ENCODE results near the gene ABAT.
"Not testable (repeated sequence)": the region's sequence is repeated elsewhere in the genome, so short reads cannot be mapped to it uniquely, and the experiment has no call there.

The ABAT gene

GRCh38 chr16:8697965-8698364 lies 23.5 kb downstream of the ABAT start:
- Histone ChIP-seq H3K27me3 (ENCODE audit: control insufficient read depth, insufficient read depth, low read length, poor library complexity, severe bottlenecking) (no peaks in the 10 kb centered on the region), H3K4me1 (ENCODE audit: control insufficient read depth, insufficient read depth, low read length) (no peaks in the 10 kb centered on the region), H3K36me3 (ENCODE audit: control insufficient read depth, insufficient read depth, low read length) (no peaks in the 10 kb centered on the region), H3K27ac (ENCODE audit: insufficient read depth, low read depth, low read length, poor library complexity, severe bottlenecking) (no peak overlapping the region), H3K9me3 (ENCODE audit: control insufficient read depth, low read length) (no peaks in the 10 kb centered on the region), H3K4me3 (ENCODE audit: insufficient read depth, low read depth, low read length) (no peak overlapping the region)
- 23 to 27% methylated on average over 3 of the region's 3 CpGs for WGBS, 2 experiments

DNA sequence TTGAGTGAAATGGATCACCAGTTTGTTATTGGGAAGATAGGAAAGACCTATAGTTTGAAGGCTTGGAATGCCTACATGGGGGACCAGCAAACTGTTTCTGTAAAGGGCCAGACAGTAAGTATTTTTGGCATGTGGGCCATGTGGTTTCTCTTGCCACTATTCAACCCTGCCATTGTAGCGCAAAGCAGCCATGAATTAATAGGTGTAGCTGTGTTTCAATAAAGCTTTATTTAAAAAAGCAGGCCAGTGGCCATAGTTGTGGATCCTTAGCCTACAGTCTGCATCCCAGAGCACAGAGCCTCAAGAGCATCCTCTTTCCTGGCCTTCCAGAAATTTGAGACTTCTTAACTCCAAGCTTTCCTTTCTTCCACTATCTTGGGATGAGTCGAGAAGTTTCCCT lies 29.3 kb downstream of the ABAT start:
- WGBS, 2 experiments, result 87 to 94% methylated on average over 2 of the region's 2 CpGs
- Histone ChIP-seq H3K36me3 (ENCODE audit: control insufficient read depth, insufficient read depth, low read length) (no peaks in the 10 kb centered on the region), H3K4me3 (ENCODE audit: insufficient read depth, low read depth, low read length) (no peak overlapping the region), H3K27ac (ENCODE audit: insufficient read depth, low read depth, low read length, poor library complexity, severe bottlenecking) (no peak overlapping the region), H3K27me3 (ENCODE audit: control insufficient read depth, insufficient read depth, low read length, poor library complexity, severe bottlenecking) (no peaks in the 10 kb centered on the region), H3K9me3 (ENCODE audit: control insufficient read depth, low read length) (no peaks in the 10 kb centered on the region), H3K4me1 (ENCODE audit: control insufficient read depth, insufficient read depth, low read length) (no peaks in the 10 kb centered on the region)

GRCh38 chr16:8704098-8704497 lies 29.7 kb downstream of the ABAT start:
- Histone ChIP-seq H3K27ac (ENCODE audit: insufficient read depth, low read depth, low read length, poor library complexity, severe bottlenecking) (no peak overlapping the region), H3K27me3 (ENCODE audit: control insufficient read depth, insufficient read depth, low read length, poor library complexity, severe bottlenecking) (no peaks in the 10 kb centered on the region), H3K36me3 (ENCODE audit: control insufficient read depth, insufficient read depth, low read length) (no peaks in the 10 kb centered on the region), H3K9me3 (ENCODE audit: control insufficient read depth, low read length) (no peaks in the 10 kb centered on the region), H3K4me3 (ENCODE audit: insufficient read depth, low read depth, low read length) (no peak overlapping the region), H3K4me1 (ENCODE audit: control insufficient read depth, insufficient read depth, low read length) (no peaks in the 10 kb centered on the region)
- WGBS, 2 experiments, result 93 to 94% methylated on average over 3 of the region's 3 CpGs

DNA sequence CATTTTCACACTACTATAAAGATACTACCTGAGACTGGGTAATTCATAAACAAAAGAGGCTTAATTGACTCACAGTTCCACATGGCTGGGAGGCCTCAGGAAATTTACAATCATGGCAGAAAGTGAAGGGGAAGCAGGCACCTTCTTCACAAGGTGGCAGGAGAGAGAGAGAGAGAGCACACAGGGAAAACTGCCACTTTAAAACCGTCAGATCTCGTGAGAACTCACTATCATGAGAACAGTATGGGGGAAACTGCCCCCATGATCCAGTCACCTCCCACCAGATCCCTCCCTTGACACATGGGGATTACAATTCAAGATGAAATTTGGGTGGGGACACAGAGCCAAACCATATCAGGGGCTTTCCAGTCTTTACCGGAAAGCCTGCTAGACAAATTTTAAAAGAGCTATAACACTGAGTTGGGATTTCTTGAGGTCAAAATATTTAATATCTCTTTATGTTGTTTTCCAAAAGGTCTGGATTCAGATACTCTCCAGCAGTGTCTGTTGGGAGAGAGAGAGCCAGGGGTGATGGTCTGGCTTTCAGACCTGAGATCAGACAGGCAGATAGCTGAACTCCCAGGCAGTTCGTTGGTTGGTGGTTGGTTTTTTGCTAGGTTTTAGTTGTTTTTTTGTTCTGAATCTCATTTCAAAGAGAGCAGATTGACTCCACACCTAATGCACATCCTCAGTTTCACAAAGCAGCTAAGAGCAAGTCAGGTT lies 30.8 kb downstream of the ABAT start:
- not testable (repeated sequence) for H3K27me3 ChIP-seq (ENCODE audit: control insufficient read depth, insufficient read depth, low read length, poor library complexity, severe bottlenecking); H3K9me3 ChIP-seq (ENCODE audit: control insufficient read depth, low read length); H3K36me3 ChIP-seq (ENCODE audit: control insufficient read depth, insufficient read depth, low read length); H3K4me1 ChIP-seq (ENCODE audit: control insufficient read depth, insufficient read depth, low read length); H3K27ac ChIP-seq (ENCODE audit: insufficient read depth, low read depth, low read length, poor library complexity, severe bottlenecking); H3K4me3 ChIP-seq (ENCODE audit: insufficient read depth, low read depth, low read length)
- WGBS, 2 experiments, result 51 to 53% methylated on average over 4 of the region's 4 CpGs

GRCh38 chr16:8708536-8708935 lies 34.1 kb downstream of the ABAT start:
- H3K27me3 ChIP-seq (ENCODE audit: control insufficient read depth, insufficient read depth, low read length, poor library complexity, severe bottlenecking), result no peaks in the 10 kb centered on the region
- 67 to 69% methylated on average over 4 of the region's 4 CpGs for WGBS, 2 experiments
- H3K9me3 ChIP-seq (ENCODE audit: control insufficient read depth, low read length), result no peaks in the 10 kb centered on the region
- no peak overlapping the region for H3K27ac ChIP-seq (ENCODE audit: insufficient read depth, low read depth, low read length, poor library complexity, severe bottlenecking)
- H3K4me1 ChIP-seq (ENCODE audit: control insufficient read depth, insufficient read depth, low read length), result peaks cover 9% of the 10 kb centered on the region
- no peak overlapping the region for H3K4me3 ChIP-seq (ENCODE audit: insufficient read depth, low read depth, low read length)
- no peaks in the 10 kb centered on the region for H3K36me3 ChIP-seq (ENCODE audit: control insufficient read depth, insufficient read depth, low read length)

- Histone ChIP-seq H3K4me3 (ENCODE audit: insufficient read depth, low read depth, low read length) (peak overlapping the region; percentile 2), H3K27ac (ENCODE audit: insufficient read depth, low read depth, low read length, poor library complexity, severe bottlenecking) (peak overlapping the region; percentile 84), H3K9me3 (ENCODE audit: control insufficient read depth, low read length) (no peaks in the 10 kb centered on the region), H3K27me3 (ENCODE audit: control insufficient read depth, insufficient read depth, low read length, poor library complexity, severe bottlenecking) (no peaks in the 10 kb centered on the region), H3K36me3 (ENCODE audit: control insufficient read depth, insufficient read depth, low read length) (no peaks in the 10 kb centered on the region), H3K4me1 (ENCODE audit: control insufficient read depth, insufficient read depth, low read length) (peaks cover 19% of the 10 kb centered on the region)
- WGBS, 2 experiments, result 23 to 27% methylated on average over 27 of the region's 27 CpGs
Measured at GRCh38 chr16:8712589-8713361, 38.4 kb downstream of the ABAT start.

DNA sequence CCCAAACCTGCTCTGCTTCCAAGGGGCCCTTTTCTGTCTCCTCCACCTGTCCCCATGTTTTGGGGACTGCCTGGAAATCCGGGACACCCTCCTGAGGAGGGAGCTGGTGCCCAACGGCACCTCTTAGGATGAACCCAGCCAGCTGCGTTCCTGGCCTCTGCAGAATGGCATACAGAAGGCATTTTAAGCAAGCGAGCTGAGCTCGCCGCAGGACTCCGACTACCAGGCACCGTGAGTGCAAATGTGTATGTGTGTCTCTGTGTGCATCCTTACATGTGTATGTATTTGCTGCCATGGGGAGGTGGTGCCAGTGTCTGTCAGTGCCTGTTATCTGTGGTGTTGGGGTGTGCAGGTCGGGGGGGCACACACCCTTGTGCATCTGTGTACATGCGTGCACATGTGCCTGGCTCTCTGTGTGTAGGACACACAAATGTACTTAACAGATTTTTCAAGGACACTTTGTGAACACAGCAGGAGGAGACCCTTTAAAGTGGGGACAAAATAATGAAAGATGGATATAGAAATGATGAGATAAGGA lies 39.3 kb downstream of the ABAT start:
- H3K27me3 ChIP-seq (ENCODE audit: control insufficient read depth, insufficient read depth, low read length, poor library complexity, severe bottlenecking), result no peaks in the 10 kb centered on the region
- no peaks in the 10 kb centered on the region for H3K36me3 ChIP-seq (ENCODE audit: control insufficient read depth, insufficient read depth, low read length)
- peak overlapping the region; percentile 38 for H3K27ac ChIP-seq (ENCODE audit: insufficient read depth, low read depth, low read length, poor library complexity, severe bottlenecking)
- no peaks in the 10 kb centered on the region for H3K9me3 ChIP-seq (ENCODE audit: control insufficient read depth, low read length)
- peaks cover 19% of the 10 kb centered on the region for H3K4me1 ChIP-seq (ENCODE audit: control insufficient read depth, insufficient read depth, low read length)
- no peak overlapping the region for H3K4me3 ChIP-seq (ENCODE audit: insufficient read depth, low read depth, low read length)
- WGBS, 2 experiments, result 89 to 92% methylated on average over 10 of the region's 10 CpGs

DNA sequence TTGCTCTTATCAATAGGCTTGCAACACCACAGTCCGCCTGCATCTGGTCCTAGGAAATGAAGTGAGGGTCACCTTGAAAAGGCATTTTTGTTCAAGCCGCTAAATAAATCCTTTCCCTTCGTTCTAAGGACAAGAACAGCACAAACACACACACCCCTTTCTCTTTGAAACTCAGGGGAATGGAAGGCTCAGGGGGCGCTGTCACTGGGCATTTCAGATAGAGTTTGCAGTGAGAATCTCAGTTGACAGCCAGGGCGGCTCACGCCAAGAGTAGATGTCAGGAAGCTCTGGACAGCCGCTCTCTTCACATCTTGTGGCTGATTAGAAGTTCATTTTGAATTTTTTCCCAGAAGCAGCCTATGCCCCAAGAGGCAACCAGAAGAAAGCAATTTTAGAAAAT lies 39.8 kb downstream of the ABAT start:
- no peak overlapping the region for H3K27ac ChIP-seq (ENCODE audit: insufficient read depth, low read depth, low read length, poor library complexity, severe bottlenecking)
- H3K9me3 ChIP-seq (ENCODE audit: control insufficient read depth, low read length), result no peaks in the 10 kb centered on the region
- no peaks in the 10 kb centered on the region for H3K27me3 ChIP-seq (ENCODE audit: control insufficient read depth, insufficient read depth, low read length, poor library complexity, severe bottlenecking)
- H3K36me3 ChIP-seq (ENCODE audit: control insufficient read depth, insufficient read depth, low read length), result no peaks in the 10 kb centered on the region
- 75 to 76% methylated on average over 7 of the region's 7 CpGs for WGBS, 2 experiments
- H3K4me1 ChIP-seq (ENCODE audit: control insufficient read depth, insufficient read depth, low read length), result peaks cover 19% of the 10 kb centered on the region
- H3K4me3 ChIP-seq (ENCODE audit: insufficient read depth, low read depth, low read length), result no peak overlapping the region

- Histone ChIP-seq H3K4me3 (ENCODE audit: insufficient read depth, low read depth, low read length) (no peak overlapping the region), H3K27ac (ENCODE audit: insufficient read depth, low read depth, low read length, poor library complexity, severe bottlenecking) (no peak overlapping the region), H3K36me3 (ENCODE audit: control insufficient read depth, insufficient read depth, low read length) (no peaks in the 10 kb centered on the region), H3K4me1 (ENCODE audit: control insufficient read depth, insufficient read depth, low read length) (peaks cover 19% of the 10 kb centered on the region), H3K9me3 (ENCODE audit: control insufficient read depth, low read length) (no peaks in the 10 kb centered on the region), H3K27me3 (ENCODE audit: control insufficient read depth, insufficient read depth, low read length, poor library complexity, severe bottlenecking) (no peaks in the 10 kb centered on the region)
- 89% methylated on average over 14 of the region's 14 CpGs for WGBS, 2 experiments
Measured at GRCh38 chr16:8714807-8715206, 40.4 kb downstream of the ABAT start.

DNA sequence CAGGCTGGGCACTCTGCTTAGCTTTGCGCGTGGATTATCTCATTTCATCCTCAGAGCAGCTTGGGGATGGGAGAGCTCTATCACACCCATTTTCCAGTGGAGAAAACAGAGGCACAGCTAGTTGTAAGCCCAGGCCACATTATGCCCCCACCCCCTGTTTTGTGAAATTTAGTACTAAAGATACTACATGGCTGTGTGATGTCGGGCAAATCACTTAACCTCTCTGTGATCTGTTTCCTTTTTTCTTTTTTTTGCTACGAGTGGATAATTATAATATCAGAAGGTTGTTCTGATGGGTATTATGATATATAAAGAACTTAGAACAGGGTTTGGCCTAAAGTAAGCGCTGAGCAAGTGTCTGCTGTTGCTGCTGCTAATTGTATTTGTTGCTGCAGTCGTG lies 41.6 kb downstream of the ABAT start:
- no peak overlapping the region for H3K27ac ChIP-seq (ENCODE audit: insufficient read depth, low read depth, low read length, poor library complexity, severe bottlenecking)
- no peaks in the 10 kb centered on the region for H3K9me3 ChIP-seq (ENCODE audit: control insufficient read depth, low read length)
- no peaks in the 10 kb centered on the region for H3K27me3 ChIP-seq (ENCODE audit: control insufficient read depth, insufficient read depth, low read length, poor library complexity, severe bottlenecking)
- WGBS, 2 experiments, result 96% methylated on average over 6 of the region's 6 CpGs
- H3K4me3 ChIP-seq (ENCODE audit: insufficient read depth, low read depth, low read length), result no peak overlapping the region
- H3K4me1 ChIP-seq (ENCODE audit: control insufficient read depth, insufficient read depth, low read length), result peaks cover 29% of the 10 kb centered on the region
- H3K36me3 ChIP-seq (ENCODE audit: control insufficient read depth, insufficient read depth, low read length), result no peaks in the 10 kb centered on the region

All from ectodermal cell (in vitro differentiated cells).